GM18867 (cell line): Measurements from ENCODE around the gene FKBP5.
"Not testable (repeated sequence)": the region's sequence is repeated elsewhere in the genome, so short reads cannot be mapped to it uniquely, and the experiment has no call there.

ENCODE experiments used
- ATAC-seq: cut with Tn5 transposase; IDR thresholded peaks from one replicate; pipeline ENCODE4 v1.9.1; 2021; ENCODE audit warnings: mild to moderate bottlenecking, moderate library complexity; ENCODE audit not compliant: unreplicated experiment

Gene FKBP5

GRCh38 chr6:35688605-35689322 is at the start of gene FKBP5:
Gene FKBP5, minus strand, starts transcription at chr6:35688915. Its CDS starts 46,091 bp downstream, at chr6:35642824.
- peak; percentile 87 for ATAC-seq

GRCh38 chr6:35737413-35738211 is 48.9 kb upstream of the FKBP5 start:
- ATAC-seq, result no peak

- no peak for ATAC-seq
Observed at GRCh38 chr6:35736982-35737412, 48.3 kb upstream of the FKBP5 start, which contains the start of gene ARMC12. Gene ARMC12, plus strand, starts transcription at chr6:35737032. Its CDS starts 77 bp downstream, at chr6:35737109.

- peak; percentile 28 for ATAC-seq
Observed at GRCh38 chr6:35736253-35736894, 47.7 kb upstream of the FKBP5 start.

GRCh38 chr6:35735452-35735851 is 46.7 kb upstream of the FKBP5 start:
- ATAC-seq, result no peak

- not testable (repeated sequence) for ATAC-seq
Observed at GRCh38 chr6:35734319-35734718, 45.6 kb upstream of the FKBP5 start.

- no peak for ATAC-seq
Observed at GRCh38 chr6:35733633-35734032, 44.9 kb upstream of the FKBP5 start.

GRCh38 chr6:35731736-35732532 is 43.2 kb upstream of the FKBP5 start:
- ATAC-seq, result peak; percentile 53

- peak; percentile 52 for ATAC-seq
Observed at GRCh38 chr6:35731414-35731735, 42.7 kb upstream of the FKBP5 start.

GRCh38 chr6:35730745-35731413 is 42.2 kb upstream of the FKBP5 start:
- no peak for ATAC-seq

- no peak for ATAC-seq
Observed at GRCh38 chr6:35729722-35730121, 41.0 kb upstream of the FKBP5 start.

- no peak for ATAC-seq
Observed at GRCh38 chr6:35728683-35729678, 40.3 kb upstream of the FKBP5 start.

- peak; percentile 43 for ATAC-seq
Observed at GRCh38 chr6:35727935-35728682, 39.4 kb upstream of the FKBP5 start.

- ATAC-seq, result peak; percentile 12
Observed at GRCh38 chr6:35727231-35727934, 38.7 kb upstream of the FKBP5 start.

GRCh38 chr6:35725721-35726438 is 37.2 kb upstream of the FKBP5 start:
- no peak for ATAC-seq

GRCh38 chr6:35725081-35725708 is 36.5 kb upstream of the FKBP5 start:
- no peak for ATAC-seq

- ATAC-seq, result no peak
Observed at GRCh38 chr6:35724471-35724870, 35.8 kb upstream of the FKBP5 start.
